ENCODE measurements around the gene TMPRSS11D.
A peak's percentile ranks its signal among the peaks of the same experiment; 100 is the strongest.

TMPRSS11D gene

GRCh38 chr4:67885762-67886161 lies 2.0 kb upstream of the TMPRSS11D start:
- DNase-seq: no peak

- DNase-seq: no peak
Observed at GRCh38 chr4:67884701-67885100, 899 bp upstream of the TMPRSS11D start.

DNA sequence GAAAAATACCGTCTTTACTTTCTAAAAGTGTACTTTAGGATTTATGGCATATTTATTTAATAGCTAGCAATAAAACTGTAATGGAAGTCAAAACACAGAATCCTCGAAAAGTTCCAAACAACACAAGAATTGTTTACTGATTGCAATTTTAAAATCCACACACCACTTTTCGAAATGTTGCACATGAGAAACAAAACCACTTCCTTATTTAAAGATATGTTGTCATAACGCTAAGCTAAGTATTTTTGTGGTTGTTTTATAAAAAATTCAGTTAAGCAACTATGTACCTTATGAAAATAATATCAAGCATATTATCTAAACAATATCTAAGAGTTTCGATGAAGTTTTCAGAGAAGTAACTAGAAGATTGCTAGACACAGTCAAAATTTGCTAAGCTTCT lies 344 bp downstream of the TMPRSS11D start:
- no peak for DNase-seq

DNA sequence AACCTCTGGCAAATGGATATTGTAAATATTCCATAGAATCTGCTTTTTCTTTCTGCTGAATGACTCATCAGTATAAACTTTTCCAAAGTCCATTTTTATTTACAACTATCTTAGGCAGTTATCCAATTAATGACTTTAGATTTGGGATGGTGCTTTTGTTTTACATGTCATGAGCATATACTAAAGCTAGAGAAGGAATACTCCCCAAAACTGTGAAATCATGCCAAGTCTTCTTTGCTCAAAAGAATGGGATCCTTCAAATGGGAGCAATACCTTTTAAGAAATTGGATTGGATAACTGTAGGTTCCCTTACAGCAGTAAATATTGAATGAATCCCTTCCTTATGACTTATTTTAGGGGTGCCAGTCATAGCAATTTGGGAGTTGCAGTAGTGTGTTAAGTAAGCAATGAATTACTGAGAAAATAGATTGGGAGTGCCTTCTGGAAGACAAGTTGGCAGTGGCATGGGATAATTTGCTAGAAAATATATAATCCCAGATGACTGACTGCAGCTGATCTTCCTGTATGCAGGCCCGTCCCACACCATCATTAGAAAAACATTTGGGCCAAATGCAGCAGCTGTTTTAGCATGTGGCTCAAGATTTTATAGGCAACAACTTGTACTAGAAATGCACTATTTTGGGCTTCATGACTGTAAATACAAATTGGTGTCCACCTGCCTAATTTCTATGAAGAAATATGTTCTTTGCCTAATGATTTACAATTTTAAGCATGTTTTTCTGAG lies 2.8 kb downstream of the TMPRSS11D start:
- no peak for DNase-seq

GRCh38 chr4:67879486-67879885 lies 4.3 kb downstream of the TMPRSS11D start:
- DNase-seq: no peak

- DNase-seq: no peak
Observed at GRCh38 chr4:67877086-67877485, 6.7 kb downstream of the TMPRSS11D start.

- no peak for DNase-seq
Observed at GRCh38 chr4:67874986-67875385, 8.8 kb downstream of the TMPRSS11D start.

- no peak for DNase-seq
Observed at GRCh38 chr4:67873116-67873515, 10.7 kb downstream of the TMPRSS11D start.

- peak in 1 of 2 experiments; percentile 14 for DNase-seq
Observed at GRCh38 chr4:67871867-67872266, 11.9 kb downstream of the TMPRSS11D start.

DNA sequence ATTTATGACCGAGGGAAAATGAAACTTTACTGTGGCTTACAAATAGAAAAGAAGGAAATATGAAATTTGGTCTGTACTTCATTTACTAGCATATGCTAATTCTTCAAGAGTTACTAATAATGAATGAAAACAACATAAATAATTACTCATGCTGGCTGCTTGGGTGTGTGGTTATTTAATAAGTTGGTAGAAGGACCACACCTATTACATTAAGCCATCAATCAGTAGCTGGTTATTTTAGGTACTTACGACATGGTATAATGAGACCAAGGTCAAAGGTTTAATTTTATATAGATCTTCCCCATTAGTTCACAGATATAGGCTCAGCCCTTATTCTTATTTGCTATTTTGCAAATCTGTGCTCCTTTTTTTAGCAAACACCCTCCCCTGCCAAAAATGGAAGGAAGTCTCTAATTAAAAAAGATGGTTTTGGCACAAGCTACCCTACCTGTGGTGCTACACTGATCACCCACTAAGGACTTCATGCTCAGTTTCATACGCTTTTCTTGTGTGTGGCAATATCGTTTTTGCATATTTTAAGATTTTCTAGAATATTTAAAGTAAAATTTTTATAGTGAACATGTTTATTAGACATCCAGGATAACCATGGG lies 14.1 kb downstream of the TMPRSS11D start:
- DNase-seq: peak in 1 of 2 experiments; percentile 25

DNA sequence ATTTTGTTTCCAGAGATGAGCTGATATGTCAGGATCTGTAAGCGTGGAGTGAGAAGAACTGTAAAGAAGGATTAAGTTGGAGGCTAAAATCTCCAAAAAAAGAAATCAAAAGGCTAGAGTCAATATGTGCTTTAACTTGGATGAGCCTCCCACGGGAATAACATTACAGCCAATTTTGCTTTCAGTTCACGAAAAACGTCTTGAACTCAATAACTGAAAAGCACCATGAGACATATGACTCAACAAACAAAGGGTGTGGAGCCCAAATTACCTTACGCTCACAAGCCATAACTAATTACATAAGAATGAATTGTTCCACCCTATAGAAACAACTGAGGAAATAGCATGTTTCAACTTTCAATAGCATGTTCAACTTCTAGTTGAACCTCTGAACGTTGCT lies 22.3 kb downstream of the TMPRSS11D start:
- peak in 1 of 2 experiments; percentile 36 for DNase-seq

DNA sequence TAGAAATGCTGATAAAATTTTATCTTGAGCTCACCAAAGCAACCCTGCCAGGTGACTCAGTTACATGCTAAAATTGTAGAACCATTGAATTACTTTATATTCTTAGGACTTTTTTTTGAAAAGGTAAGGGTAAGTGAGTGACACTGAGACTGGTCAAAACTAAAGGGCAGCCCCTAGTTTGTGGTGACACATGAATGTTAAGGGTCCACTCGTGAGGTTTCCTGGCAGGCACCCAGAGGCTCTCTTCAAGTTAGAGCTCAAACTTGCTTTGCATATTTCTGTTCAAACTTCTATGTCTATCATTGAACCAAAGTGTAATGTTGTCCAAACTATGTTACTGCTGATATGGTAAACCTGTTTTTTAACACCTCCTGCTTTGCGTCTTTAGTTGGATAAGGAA lies 30.5 kb downstream of the TMPRSS11D start:
- no peak for DNase-seq

GRCh38 chr4:67820903-67821302 lies 62.9 kb downstream of the TMPRSS11D start:
- no peak for DNase-seq

DNA sequence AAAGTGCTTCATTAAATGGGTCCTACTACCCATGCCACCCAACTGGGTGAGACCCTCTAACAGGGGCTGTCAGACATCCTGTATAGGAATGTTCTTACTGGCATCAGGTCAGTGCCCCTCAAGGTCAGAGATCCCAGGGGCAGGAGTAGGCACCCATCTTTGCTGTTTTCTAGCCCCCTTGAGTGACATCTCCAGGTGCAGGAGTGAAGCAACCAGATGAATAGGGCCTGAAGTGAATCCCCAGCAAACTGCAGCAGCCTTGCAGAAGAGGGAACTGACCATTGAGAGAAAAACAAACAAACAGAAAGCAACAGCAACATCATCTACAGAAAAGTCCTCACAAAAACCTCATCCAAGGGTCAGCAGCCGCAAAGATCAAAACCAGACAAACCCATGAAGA lies 73.8 kb downstream of the TMPRSS11D start:
- no peak for DNase-seq

DNA sequence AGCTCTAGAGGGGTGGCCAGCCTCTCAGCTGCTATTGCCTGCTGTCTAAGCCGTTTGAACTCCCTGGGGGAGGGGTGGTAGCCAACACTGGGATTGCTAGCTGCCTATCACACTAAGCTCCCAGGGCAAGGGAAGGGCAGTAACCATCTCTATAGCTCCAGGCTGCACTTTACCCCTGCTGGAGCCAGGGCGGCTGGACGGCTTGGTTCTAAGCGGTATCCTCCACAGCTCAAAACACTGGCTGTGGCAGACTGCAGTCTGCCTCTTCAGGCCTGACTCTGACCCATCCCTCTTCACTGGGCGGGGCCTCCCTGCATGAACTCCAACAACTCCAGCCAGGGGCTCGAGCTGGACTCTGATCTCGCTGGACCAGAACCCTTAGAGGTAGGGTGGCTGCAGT lies 74.3 kb downstream of the TMPRSS11D start:
- DNase-seq: no peak

DNA sequence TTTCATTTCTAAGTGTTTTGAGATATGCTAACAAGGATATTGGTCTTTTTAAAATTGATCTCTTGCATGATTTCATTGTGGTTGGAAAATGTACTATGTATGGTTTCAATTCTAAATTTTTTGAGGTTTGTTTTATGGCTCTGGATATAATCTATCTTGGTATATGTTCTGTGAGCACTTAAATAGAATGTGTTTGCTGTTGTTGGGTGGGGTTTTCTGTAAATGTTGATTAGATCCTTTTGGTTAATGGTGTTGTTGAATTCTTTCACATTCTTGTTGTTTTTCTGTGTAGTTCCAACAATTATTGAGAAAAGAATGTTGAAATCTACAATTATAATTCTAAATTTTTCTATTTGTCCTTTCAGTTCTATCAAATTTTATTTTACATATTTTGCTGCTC lies 87.0 kb downstream of the TMPRSS11D start:
- no peak for DNase-seq

GRCh38 chr4:67790721-67791120 lies 93.1 kb downstream of the TMPRSS11D start:
- no peak for DNase-seq

- DNase-seq: no peak
Observed at GRCh38 chr4:67787311-67787710, 96.5 kb downstream of the TMPRSS11D start.

GRCh38 chr4:67785528-67785927 lies 98.3 kb downstream of the TMPRSS11D start:
- DNase-seq: no peak

DNA sequence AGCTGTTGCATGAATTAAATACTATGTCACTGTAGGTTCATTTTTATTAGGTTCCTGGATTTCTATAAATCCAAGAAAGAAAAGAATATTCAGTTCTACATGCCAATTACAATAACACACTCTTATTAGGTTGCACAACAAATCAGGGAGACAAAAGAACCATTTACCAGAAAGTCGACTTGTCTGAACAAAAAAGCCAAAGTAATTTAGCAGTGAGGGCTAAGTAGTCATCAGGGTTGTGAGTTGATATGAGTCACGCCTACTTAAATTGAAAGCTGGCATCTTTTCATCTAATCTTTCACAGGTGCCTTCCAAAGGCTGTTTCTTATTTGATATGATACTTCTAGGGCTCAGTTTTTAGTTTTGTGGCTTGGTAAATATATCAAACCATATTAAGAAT lies 104.2 kb downstream of the TMPRSS11D start:
- DNase-seq: no peak

- no peak for DNase-seq
Observed at GRCh38 chr4:67776746-67777145, 107.1 kb downstream of the TMPRSS11D start.

All from NCI-H2081 (cell line).